GM12891 (cell line): ENCODE data around the gene ETS1.

Source experiments
- DNase-seq: peaks from one replicate; pipeline ENCODE4 v3.0.0; 2011; ENCODE audit warnings: low spot score; ENCODE audit not compliant: insufficient read length
- FAIRE-seq: peaks from 2 replicates; lab custom pipeline; 2011; peaks lifted over from hg19 to GRCh38; lab: Jason Lieb, UNC
- PAX5 ChIP-seq: IDR thresholded peaks from 2 replicates; pipeline ENCODE4 v1.6.1; 2011; ENCODE audit warnings: low read length, moderate library complexity, mild to moderate bottlenecking; ENCODE audit not compliant: insufficient read depth, severe bottlenecking
- POLR2A ChIP-seq: IDR thresholded peaks from 2 replicates; pipeline ENCODE4 v1.6.1; 2011; ENCODE audit warnings: low read depth, low read length, control low read depth
- POLR2AphosphoS5 ChIP-seq: IDR thresholded peaks from 2 replicates; pipeline ENCODE4 v1.6.1; 2011; ENCODE audit warnings: low read depth, low read length, control low read depth
- POU2F2 ChIP-seq: IDR thresholded peaks from 2 replicates; pipeline ENCODE4 v1.6.1; 2011; ENCODE audit warnings: low read depth, mild to moderate bottlenecking, control low read depth, low read length, moderate library complexity
- SPI1 ChIP-seq: IDR thresholded peaks from 2 replicates; pipeline ENCODE4 v1.6.1; 2011; ENCODE audit warnings: low read depth, low read length, control low read depth
- TAF1 ChIP-seq: IDR thresholded peaks from 2 replicates; pipeline ENCODE4 v1.6.1; 2011; ENCODE audit warnings: low read depth, low read length, control low read depth

Gene ETS1

GRCh38 chr11:128499613-128500253 is 87.6 kb downstream of the ETS1 start:
- DNase-seq (no peak), FAIRE-seq (no peak)
- TF ChIP-seq POLR2A: no peak
- TF ChIP-seq POU2F2: no peak
- no peak for TF ChIP-seq SPI1
- TF ChIP-seq POLR2AphosphoS5: no peak
- TF ChIP-seq PAX5: no peak
- no peak for TF ChIP-seq TAF1

GRCh38 chr11:128498721-128499245 is 88.6 kb downstream of the ETS1 start:
- TF ChIP-seq PAX5: no peak
- no peak for TF ChIP-seq SPI1
- no peak for TF ChIP-seq POU2F2
- no peak for TF ChIP-seq POLR2A
- TF ChIP-seq POLR2AphosphoS5: no peak
- no peak for TF ChIP-seq TAF1
- peak; percentile 90 for FAIRE-seq
- no peak for DNase-seq

GRCh38 chr11:128497776-128498095 is 89.6 kb downstream of the ETS1 start:
- peak; percentile 74 for TF ChIP-seq SPI1
- TF ChIP-seq POLR2A: no peak
- FAIRE-seq (no peak), DNase-seq (no peak)

DNA sequence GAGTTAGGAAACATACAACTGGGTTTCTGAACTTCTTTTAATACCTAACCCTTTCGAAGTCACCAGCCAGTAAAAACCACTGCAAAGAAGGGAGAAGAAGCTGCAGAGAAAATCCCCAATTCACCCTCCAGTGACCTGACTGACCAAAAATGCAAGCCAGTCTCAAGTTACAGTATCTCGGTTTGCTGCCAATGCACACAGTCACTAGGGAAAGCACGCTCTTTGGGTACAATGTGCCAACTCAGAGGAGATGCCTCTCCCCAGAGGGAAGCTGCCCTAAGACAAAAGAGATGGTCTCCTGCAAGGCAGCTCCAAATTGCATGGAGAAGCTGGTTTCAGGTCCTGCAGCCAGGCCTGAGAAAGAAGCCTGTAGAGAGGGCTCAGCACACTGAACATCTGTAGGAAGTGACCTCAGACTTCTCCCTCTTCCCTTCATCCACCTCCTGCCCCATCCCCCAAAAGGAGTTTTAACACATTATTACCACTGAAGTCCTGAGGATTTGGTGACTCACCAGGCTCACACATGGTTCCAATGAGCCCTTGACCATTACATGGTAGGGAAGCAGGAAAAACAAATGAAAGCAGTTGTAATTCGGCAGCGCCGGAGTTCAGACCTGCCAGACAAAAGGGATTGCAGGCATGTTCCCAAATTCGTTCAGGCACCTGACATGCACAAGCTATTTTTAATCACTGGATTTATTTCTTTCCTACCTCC is 90.1 kb downstream of the ETS1 start:
- DNase-seq: no peak
- 0 out of 2 replicates have a peak, but pooled peaks have one; percentile 20 for TF ChIP-seq SPI1
- peak; percentile 44 for TF ChIP-seq PAX5
- no peak; the same call in 1 of the 2 replicates for TF ChIP-seq POLR2AphosphoS5
- FAIRE-seq: peak; percentile 93

DNA sequence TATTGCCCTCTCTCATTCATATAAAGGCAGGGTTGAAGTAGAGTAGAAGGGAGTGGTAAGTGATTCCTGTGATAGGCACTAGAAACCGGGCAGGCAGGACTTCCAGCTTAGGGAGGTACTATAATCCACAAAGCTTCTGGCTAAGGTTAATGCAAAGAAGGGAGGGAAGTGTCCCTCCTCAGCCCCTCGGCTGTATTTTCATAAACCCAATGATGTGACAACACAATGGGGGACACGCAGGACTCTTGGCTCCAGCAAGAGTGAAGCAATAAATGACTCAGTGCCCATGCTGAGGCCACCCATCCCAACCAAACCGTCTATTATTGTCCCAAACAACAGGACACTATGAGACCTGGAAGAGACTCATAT is 90.7 kb downstream of the ETS1 start:
- FAIRE-seq: no peak
- no peak for DNase-seq
- TF ChIP-seq POLR2AphosphoS5 (no peak), TAF1 (no peak), POLR2A (no peak), POU2F2 (no peak), PAX5 (no peak), SPI1 (no peak)

GRCh38 chr11:128496249-128496648 is 91.1 kb downstream of the ETS1 start:
- FAIRE-seq (peak; percentile 74), DNase-seq (no peak)
- TF ChIP-seq TAF1: no peak
- TF ChIP-seq POU2F2: no peak
- TF ChIP-seq SPI1: no peak
- no peak for TF ChIP-seq PAX5
- TF ChIP-seq POLR2A: no peak
- no peak for TF ChIP-seq POLR2AphosphoS5

DNA sequence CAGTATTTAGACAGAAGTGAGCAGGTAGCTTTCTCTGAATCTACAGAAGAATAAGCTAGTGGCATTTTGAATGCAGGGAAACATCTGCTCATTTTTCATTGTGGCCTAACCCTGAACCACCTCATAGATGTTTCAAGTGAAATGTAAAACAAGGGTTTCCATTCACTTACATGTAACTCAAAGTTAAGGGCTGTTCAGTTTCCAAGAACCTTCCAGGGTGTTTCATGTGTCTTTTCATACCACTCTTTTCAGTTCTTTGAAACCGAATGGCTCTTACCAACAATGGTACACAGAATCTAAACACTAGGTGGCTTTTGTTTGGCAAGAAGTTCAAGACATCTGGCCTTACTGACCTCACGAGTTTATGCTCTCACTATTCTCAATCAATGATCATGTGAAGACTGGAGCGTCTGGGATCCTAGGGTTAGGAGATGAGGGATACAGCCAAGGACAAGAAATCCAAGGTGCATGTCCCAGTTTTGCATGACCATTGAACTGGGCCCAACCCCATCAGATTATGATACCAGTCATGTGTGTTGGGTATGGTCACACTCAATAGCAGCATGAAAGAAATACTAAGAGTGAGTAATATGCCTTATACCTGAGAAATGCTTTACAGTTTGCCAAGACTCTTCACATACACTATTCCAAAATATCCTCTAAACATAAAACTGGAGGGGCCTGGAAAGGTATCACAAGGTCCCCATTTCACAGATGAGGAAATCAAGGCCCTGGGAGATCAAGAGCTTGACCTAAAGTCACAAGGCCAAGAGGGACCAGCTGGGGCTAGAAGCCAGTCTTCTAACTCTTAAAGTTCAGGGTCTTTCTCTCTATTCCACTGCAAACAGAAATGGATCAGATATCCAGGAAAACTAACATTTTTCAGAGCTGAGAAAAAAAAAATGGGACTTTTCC is 92.7 kb downstream of the ETS1 start:
- TF ChIP-seq TAF1 (no peak), POLR2A (no peak), POLR2AphosphoS5 (no peak), PAX5 (no peak), POU2F2 (no peak), SPI1 (no peak)
- DNase-seq (no peak), FAIRE-seq (peak; percentile 66)

DNA sequence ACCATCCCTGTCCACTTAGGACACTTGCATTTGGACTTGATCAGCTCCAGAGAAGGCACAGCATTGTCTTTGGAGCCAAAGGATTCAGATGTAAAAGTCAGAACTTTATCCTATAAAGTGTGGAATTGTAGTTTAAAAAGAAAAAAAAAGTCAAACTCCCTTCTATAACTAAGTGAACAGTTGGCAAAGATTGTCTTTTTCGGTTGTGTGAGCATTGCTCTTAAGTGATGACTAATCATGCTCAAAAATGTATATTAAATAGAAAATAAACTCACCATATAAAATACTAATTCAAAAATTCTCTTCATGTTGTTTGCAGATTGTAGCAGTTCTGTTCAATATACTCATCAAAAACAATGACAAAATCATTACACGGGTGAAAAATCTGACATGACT is 93.8 kb downstream of the ETS1 start:
- TF ChIP-seq POLR2A: no peak
- no peak for TF ChIP-seq PAX5
- DNase-seq: no peak
- no peak for FAIRE-seq

DNA sequence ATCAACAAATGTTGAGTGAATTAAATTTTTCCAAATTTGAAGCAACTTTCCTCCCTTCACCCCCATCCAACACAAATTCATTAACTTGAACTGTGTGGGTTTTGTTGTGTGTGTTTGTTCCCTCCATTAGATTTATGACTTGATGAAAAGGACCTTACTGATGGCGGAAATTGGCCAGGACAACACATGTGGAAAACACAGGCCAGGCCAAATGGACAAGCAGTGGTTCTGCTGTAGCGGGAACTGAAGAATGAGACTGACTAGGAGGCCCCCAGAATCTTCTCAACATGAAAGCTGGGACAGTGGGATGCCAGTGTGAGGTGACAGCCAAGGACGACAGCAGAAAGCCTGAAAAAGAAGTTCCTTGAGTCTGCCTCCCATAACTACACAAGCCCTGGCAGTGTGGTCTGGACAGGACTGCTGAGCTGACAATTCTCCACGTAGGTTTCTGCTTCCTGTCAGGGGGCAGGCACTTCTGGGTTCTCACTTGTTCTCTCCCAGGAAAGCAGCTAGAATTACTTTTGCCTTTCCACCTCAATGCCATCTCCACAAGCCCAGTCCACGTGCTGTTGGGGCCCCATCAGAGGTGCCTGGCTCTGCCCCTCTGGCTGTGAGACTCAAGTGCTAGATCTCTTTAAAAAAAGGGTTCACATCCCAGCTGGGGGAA is 94.3 kb downstream of the ETS1 start:
- DNase-seq: no peak
- no peak for TF ChIP-seq POU2F2
- no peak for TF ChIP-seq POLR2AphosphoS5
- no peak for TF ChIP-seq TAF1
- no peak for TF ChIP-seq SPI1
- TF ChIP-seq PAX5: no peak
- no peak for TF ChIP-seq POLR2A
- FAIRE-seq: no peak
